ENCODE measurements around the gene TTBK1. TPM values are rescaled to one million over a fixed set of nuclear protein-coding genes. Genes with fewer than 3 reads are reported as not detected.

Gene TTBK1
- total RNA-seq, 1 experiment from 2014 or later: 0.68 TPM

DNA sequence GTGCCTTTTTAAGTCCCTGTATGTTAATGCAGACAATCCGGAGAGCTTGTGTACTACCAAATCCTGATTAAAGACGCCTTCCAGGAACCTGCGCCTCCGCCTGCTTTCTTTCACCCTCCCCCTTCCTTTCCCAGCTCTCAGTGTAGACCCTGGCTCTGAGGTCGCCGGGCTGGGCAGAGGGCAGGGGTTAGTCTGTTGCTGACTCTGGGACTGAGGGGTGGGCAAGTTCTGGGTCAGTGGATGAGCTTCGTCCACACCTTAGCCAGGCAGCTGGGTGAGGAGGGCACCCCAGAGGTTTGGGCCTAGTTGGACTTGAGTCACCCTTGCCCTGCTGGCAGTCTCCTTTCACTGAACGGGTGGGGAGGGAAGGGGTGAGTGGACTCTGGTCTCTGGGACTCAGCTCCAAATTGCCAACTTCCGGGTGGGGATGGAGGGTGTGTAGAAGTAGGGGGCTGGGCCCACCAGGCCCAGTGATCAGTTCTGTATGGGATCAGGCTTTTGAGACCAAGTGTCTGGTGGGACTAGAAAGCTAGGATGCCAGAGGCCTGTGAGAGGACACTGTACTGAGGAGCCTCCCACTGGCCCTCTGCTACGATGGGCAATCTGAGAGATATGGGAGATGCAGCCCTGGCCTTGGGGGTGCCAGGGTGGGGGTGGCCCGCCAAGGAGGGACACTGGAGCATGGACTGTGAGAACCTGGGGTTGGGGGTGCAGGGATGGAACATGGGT, 33.5 kb downstream of the TTBK1 start:
- no peak overlapping the region for H3K27ac Mint-ChIP-seq
- TF ChIP-seq ZNF219 (CRISPR knock-in tag; IDR thresholded peaks at IDR 0.05; ENCODE audit: borderline replicate concordance) (no peak), GABPB1 (CRISPR knock-in tag; IDR thresholded peaks at IDR 0.05) (peak; percentile 57; the same call in 1 of the 2 replicates), FOXP1 (CRISPR knock-in tag; IDR thresholded peaks at IDR 0.05; ENCODE audit: borderline replicate concordance) (no peak), ZNF396 (CRISPR knock-in tag; IDR thresholded peaks at IDR 0.05; ENCODE audit: borderline replicate concordance) (no peak), EMX1 (CRISPR knock-in tag; IDR thresholded peaks at IDR 0.05) (no peak)
- TF ChIP-seq, protein P1, sequence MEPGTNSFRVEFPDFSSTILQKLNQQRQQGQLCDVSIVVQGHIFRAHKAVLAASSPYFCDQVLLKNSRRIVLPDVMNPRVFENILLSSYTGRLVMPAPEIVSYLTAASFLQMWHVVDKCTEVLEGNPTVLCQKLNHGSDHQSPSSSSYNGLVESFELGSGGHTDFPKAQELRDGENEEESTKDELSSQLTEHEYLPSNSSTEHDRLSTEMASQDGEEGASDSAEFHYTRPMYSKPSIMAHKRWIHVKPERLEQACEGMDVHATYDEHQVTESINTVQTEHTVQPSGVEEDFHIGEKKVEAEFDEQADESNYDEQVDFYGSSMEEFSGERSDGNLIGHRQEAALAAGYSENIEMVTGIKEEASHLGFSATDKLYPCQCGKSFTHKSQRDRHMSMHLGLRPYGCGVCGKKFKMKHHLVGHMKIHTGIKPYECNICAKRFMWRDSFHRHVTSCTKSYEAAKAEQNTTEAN (CRISPR knock-in tag; IDR thresholded peaks at IDR 0.05): no peak
- TF ChIP-seq, protein P2, sequence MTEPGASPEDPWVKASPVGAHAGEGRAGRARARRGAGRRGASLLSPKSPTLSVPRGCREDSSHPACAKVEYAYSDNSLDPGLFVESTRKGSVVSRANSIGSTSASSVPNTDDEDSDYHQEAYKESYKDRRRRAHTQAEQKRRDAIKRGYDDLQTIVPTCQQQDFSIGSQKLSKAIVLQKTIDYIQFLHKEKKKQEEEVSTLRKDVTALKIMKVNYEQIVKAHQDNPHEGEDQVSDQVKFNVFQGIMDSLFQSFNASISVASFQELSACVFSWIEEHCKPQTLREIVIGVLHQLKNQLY (CRISPR knock-in tag; IDR thresholded peaks at IDR 0.05): no peak
- TF ChIP-seq, protein P3, sequence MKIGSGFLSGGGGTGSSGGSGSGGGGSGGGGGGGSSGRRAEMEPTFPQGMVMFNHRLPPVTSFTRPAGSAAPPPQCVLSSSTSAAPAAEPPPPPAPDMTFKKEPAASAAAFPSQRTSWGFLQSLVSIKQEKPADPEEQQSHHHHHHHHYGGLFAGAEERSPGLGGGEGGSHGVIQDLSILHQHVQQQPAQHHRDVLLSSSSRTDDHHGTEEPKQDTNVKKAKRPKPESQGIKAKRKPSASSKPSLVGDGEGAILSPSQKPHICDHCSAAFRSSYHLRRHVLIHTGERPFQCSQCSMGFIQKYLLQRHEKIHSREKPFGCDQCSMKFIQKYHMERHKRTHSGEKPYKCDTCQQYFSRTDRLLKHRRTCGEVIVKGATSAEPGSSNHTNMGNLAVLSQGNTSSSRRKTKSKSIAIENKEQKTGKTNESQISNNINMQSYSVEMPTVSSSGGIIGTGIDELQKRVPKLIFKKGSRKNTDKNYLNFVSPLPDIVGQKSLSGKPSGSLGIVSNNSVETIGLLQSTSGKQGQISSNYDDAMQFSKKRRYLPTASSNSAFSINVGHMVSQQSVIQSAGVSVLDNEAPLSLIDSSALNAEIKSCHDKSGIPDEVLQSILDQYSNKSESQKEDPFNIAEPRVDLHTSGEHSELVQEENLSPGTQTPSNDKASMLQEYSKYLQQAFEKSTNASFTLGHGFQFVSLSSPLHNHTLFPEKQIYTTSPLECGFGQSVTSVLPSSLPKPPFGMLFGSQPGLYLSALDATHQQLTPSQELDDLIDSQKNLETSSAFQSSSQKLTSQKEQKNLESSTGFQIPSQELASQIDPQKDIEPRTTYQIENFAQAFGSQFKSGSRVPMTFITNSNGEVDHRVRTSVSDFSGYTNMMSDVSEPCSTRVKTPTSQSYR (CRISPR knock-in tag; IDR thresholded peaks at IDR 0.05): 0 out of 2 replicates have a peak, but pooled peaks have one; percentile 27
- POLR2A ChIA-PET: interaction anchor here (1.0 kb wide), 1 partner anchor 58 kb away, joined by 5 read pairs; no protein-coding TSS in a partner anchor
- no peaks in the 10 kb centered on the region for H3K9me3 Mint-ChIP-seq
- CTCF ChIA-PET: interaction anchor here (0.9 to 2.7 kb wide), 9 partner anchors 10 to 229 kb away, joined by 3 to 18 read pairs (median 3); partner anchors contain the start of gene DNPH1
- H3K27me3 Mint-ChIP-seq (ENCODE audit: low read depth): peaks cover 63% of the 10 kb centered on the region
- DNase-seq (ENCODE audit: low spot score) (no peak), ATAC-seq (no peak; the same call in 1 of the 2 replicates)
- no peaks in the 10 kb centered on the region for H3K36me3 Mint-ChIP-seq
- peak overlapping the region; percentile 81 for H3K4me3 Mint-ChIP-seq
- peaks cover 34% of the 10 kb centered on the region for H3K4me1 Mint-ChIP-seq

DNA sequence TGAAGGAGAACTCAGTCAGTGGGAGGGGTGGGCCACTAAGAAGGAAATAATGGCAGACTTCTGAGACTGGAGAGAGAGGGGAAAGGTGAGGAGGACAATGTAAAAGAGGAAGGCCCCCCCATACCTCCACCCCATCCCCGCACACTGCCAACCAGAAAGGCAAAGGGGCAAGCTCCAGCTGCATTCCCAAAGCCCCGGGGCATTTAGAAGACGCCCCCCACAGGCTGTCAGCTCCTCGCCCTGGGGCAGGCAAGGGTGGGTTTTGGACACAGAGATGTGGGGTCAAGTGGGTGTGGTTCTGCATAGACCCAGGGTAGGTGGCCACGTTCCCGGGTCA, 34.0 kb downstream of the TTBK1 start:
- peaks cover 34% of the 10 kb centered on the region for H3K4me1 Mint-ChIP-seq
- ATAC-seq: no peak
- H3K27me3 Mint-ChIP-seq (ENCODE audit: low read depth): peaks cover 59% of the 10 kb centered on the region
- ChIA-PET POLR2A (interaction anchor here (1.0 kb wide), 1 partner anchor 57 kb away, joined by 5 read pairs; no protein-coding TSS in a partner anchor), CTCF (interaction anchor here (0.5 to 2.7 kb wide), 8 partner anchors 10 to 246 kb away, joined by 3 to 18 read pairs (median 4); no protein-coding TSS in a partner anchor)
- H3K27ac Mint-ChIP-seq: no peak overlapping the region
- TF ChIP-seq FOXK1 (CRISPR knock-in tag; IDR thresholded peaks at IDR 0.05) (no peak), EMX1 (CRISPR knock-in tag; IDR thresholded peaks at IDR 0.05) (no peak), ATF1 (CRISPR knock-in tag; IDR thresholded peaks at IDR 0.05) (no peak), SMAD3 (CRISPR knock-in tag; IDR thresholded peaks at IDR 0.05; ENCODE audit: borderline replicate concordance) (no peak)
- no peaks in the 10 kb centered on the region for H3K9me3 Mint-ChIP-seq
- no peak for DNase-seq (ENCODE audit: low spot score)
- H3K4me3 Mint-ChIP-seq: no peak overlapping the region
- no peaks in the 10 kb centered on the region for H3K36me3 Mint-ChIP-seq

DNA sequence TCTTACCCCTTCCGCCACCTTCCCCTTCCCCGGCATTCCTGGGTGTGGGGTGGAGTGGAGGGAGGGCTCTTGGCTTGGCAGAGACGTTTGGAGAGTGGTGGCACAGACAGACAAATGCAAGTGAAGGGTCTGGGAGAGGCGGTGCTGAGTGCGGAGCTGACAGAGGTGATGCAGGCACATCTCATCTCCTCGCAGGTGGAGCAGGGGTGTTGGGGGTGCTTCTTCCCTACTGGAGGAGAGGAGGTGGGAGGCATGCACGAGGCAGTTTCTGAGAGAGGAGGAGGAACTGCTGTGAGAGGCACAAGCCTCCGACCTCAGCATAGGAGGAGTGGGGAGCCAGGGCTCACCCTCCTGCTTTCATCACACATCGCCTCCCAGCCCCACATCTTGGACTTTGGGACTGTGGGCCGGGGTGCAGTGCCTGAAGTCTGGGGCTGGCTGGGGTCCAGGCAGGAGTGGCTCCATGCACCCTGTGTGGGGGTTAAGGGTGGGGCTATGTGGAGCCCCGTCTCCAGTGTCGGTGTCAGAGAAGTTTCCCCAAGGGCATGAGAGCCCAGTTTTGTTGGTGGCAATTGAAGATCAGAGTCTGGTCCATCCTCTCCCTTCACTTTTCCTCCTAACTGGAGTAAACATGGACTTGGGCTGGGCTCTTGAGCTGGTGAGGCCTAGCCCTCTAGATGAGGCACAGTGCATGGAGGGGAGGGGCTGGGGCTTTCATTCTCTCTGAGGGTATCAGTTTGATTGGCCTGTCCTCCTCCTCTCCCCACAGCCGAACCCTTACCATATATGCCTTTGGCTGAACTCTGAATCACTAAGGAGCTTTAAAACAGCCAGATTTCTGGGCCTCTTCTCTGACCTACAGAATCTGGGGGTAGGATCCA, 34.6 kb downstream of the TTBK1 start:
- DNase-seq (ENCODE audit: low spot score): no peak
- Mint-ChIP-seq H3K27ac (no peak overlapping the region), H3K27me3 (ENCODE audit: low read depth) (peaks cover 53% of the 10 kb centered on the region)

More for the DNA sequence above, 34.6 kb downstream of the TTBK1 start:
- POLR2A ChIA-PET: no interaction called here
- H3K4me3 Mint-ChIP-seq: no peak overlapping the region
- peaks cover 34% of the 10 kb centered on the region for H3K4me1 Mint-ChIP-seq
- CTCF ChIA-PET: interaction anchor here (0.5 to 2.7 kb wide), 9 partner anchors 9 to 247 kb away, joined by 3 to 18 read pairs (median 4); partner anchors contain the start of genes CRIP3 and DNPH1
- TF ChIP-seq, protein P4, sequence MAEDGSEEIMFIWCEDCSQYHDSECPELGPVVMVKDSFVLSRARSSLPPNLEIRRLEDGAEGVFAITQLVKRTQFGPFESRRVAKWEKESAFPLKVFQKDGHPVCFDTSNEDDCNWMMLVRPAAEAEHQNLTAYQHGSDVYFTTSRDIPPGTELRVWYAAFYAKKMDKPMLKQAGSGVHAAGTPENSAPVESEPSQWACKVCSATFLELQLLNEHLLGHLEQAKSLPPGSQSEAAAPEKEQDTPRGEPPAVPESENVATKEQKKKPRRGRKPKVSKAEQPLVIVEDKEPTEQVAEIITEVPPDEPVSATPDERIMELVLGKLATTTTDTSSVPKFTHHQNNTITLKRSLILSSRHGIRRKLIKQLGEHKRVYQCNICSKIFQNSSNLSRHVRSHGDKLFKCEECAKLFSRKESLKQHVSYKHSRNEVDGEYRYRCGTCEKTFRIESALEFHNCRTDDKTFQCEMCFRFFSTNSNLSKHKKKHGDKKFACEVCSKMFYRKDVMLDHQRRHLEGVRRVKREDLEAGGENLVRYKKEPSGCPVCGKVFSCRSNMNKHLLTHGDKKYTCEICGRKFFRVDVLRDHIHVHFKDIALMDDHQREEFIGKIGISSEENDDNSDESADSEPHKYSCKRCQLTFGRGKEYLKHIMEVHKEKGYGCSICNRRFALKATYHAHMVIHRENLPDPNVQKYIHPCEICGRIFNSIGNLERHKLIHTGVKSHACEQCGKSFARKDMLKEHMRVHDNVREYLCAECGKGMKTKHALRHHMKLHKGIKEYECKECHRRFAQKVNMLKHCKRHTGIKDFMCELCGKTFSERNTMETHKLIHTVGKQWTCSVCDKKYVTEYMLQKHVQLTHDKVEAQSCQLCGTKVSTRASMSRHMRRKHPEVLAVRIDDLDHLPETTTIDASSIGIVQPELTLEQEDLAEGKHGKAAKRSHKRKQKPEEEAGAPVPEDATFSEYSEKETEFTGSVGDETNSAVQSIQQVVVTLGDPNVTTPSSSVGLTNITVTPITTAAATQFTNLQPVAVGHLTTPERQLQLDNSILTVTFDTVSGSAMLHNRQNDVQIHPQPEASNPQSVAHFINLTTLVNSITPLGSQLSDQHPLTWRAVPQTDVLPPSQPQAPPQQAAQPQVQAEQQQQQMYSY (CRISPR knock-in tag; IDR thresholded peaks at IDR 0.05): no peak
- TF ChIP-seq, protein P5, sequence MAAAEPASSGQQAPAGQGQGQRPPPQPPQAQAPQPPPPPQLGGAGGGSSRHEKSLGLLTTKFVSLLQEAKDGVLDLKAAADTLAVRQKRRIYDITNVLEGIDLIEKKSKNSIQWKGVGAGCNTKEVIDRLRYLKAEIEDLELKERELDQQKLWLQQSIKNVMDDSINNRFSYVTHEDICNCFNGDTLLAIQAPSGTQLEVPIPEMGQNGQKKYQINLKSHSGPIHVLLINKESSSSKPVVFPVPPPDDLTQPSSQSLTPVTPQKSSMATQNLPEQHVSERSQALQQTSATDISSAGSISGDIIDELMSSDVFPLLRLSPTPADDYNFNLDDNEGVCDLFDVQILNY (CRISPR knock-in tag; IDR thresholded peaks at IDR 0.05): no peak
- TF ChIP-seq GABPB1 (CRISPR knock-in tag; IDR thresholded peaks at IDR 0.05) (0 out of 2 replicates have a peak, but pooled peaks have one; percentile 73), JAZF1 (CRISPR knock-in tag; IDR thresholded peaks at IDR 0.05) (no peak)
- H3K36me3 Mint-ChIP-seq: no peaks in the 10 kb centered on the region
- ATAC-seq: peak; percentile 48
- H3K9me3 Mint-ChIP-seq: no peaks in the 10 kb centered on the region

Measured in WTC11 (cell line).